ENCODE data around the gene CYP24A1. TPM values are rescaled to one million over a fixed set of nuclear protein-coding genes. Genes with fewer than 3 reads are reported as not detected.

The CYP24A1 gene
- total and polyA plus RNA-seq, 2 of the 13 experiments (the other 11 are each of a cell fraction or from before 2014, with no cell fraction given) = 9.4 to 32.7 TPM

GRCh38 chr20:54108326-54108642 is 65.5 kb downstream of the CYP24A1 start (continued):
- TF ChIP-seq ZNF512 (CRISPR knock-in tag; IDR thresholded peaks at IDR 0.05) (no peak), MZF1 (CRISPR knock-in tag; IDR thresholded peaks at IDR 0.05; ENCODE audit: borderline replicate concordance) (no peak), ZNF720 (CRISPR knock-in tag; IDR thresholded peaks at IDR 0.05) (no peak), ZNF235 (CRISPR knock-in tag; IDR thresholded peaks at IDR 0.05; ENCODE audit: borderline replicate concordance) (no peak), ZNF772 (CRISPR knock-in tag; IDR thresholded peaks at IDR 0.05) (no peak), ZNF891 (CRISPR knock-in tag; IDR thresholded peaks at IDR 0.05) (no peak), CAMTA2 (CRISPR knock-in tag; IDR thresholded peaks at IDR 0.05; ENCODE audit: borderline replicate concordance) (no peak), ZNF597 (CRISPR knock-in tag; IDR thresholded peaks at IDR 0.05) (no peak), ZBTB21 (CRISPR knock-in tag; IDR thresholded peaks at IDR 0.05) (no peak), PRDM4 (CRISPR knock-in tag; IDR thresholded peaks at IDR 0.05; ENCODE audit: borderline replicate concordance) (no peak)
